HTERT RPE-1 (cell line): ENCODE results near the gene UNC5A.

Source experiments
- in situ Hi-C: fragments of 300-500 bp; cut with MboI; formaldehyde crosslinking; loops from 4 replicates; pipeline ENCODE4 v1.14.3; 2020; ENCODE audit warnings: low sequenced_read_pairs

Gene UNC5A

GRCh38 chr5:176781638-176782570 is 28.5 kb upstream of the UNC5A start:
- in situ Hi-C loops: no loop called here

- in situ Hi-C loops: no loop called here
Measured at GRCh38 chr5:176784218-176785165, 25.9 kb upstream of the UNC5A start.

GRCh38 chr5:176785184-176786145 is 24.9 kb upstream of the UNC5A start:
- in situ Hi-C loops: no loop called here

- in situ Hi-C loops: no loop called here
Measured at GRCh38 chr5:176787676-176788075, 22.7 kb upstream of the UNC5A start.

- in situ Hi-C loops: no loop called here
Measured at GRCh38 chr5:176788091-176788490, 22.3 kb upstream of the UNC5A start.

- in situ Hi-C loops: no loop called here
Measured at GRCh38 chr5:176788941-176789872, 21.2 kb upstream of the UNC5A start.

- in situ Hi-C loops: no loop called here
Measured at GRCh38 chr5:176789873-176790615, 20.3 kb upstream of the UNC5A start.

GRCh38 chr5:176790941-176791340 is 19.4 kb upstream of the UNC5A start:
- in situ Hi-C loops: no loop called here

GRCh38 chr5:176792655-176793342 is 17.6 kb upstream of the UNC5A start:
- in situ Hi-C loops: no loop called here

GRCh38 chr5:176793343-176793699 is 17.0 kb upstream of the UNC5A start:
- in situ Hi-C loops: no loop called here

- in situ Hi-C loops: no loop called here
Measured at GRCh38 chr5:176793736-176794135, 16.6 kb upstream of the UNC5A start.

- in situ Hi-C loops: no loop called here
Measured at GRCh38 chr5:176794509-176794908, 15.8 kb upstream of the UNC5A start.

- in situ Hi-C loops: no loop called here
Measured at GRCh38 chr5:176796411-176796810, 13.9 kb upstream of the UNC5A start.

- in situ Hi-C loops: no loop called here
Measured at GRCh38 chr5:176796970-176797369, 13.4 kb upstream of the UNC5A start.

- in situ Hi-C loops: no loop called here
Measured at GRCh38 chr5:176797456-176798050, 12.8 kb upstream of the UNC5A start.

GRCh38 chr5:176798086-176798876 is 12.1 kb upstream of the UNC5A start:
- in situ Hi-C loops: no loop called here

GRCh38 chr5:176798949-176799348 is 11.4 kb upstream of the UNC5A start:
- in situ Hi-C loops: no loop called here
